Body of pancreas (tissue), 4 donors: ENCODE results near the gene PHTF2.

ENCODE experiments used
- POLR2A ChIP-seq, 3 donors: fragments of 450-650 bp; IDR thresholded peaks; one replicate each; pipeline ENCODE4 v1.6.1; 2016; ENCODE audit warnings: antibody characterized with exemption in 3 of 3, mild to moderate bottlenecking in 2 of 3
- TF ChIP-seq, protein P1 (sequence below), 7 experiments: fragments of 450-650 bp in 4 of 7; fragments of 200-600 bp in 3 of 7; sonication (generic) in 3 of 7; IDR thresholded peaks; one replicate each; pipeline ENCODE4 v1.5.1; 2016 to 2019; ENCODE audit warnings: antibody characterized with exemption in 7 of 7

GRCh38 chr7:77935652-77936348, 137.2 kb downstream of the PHTF2 start:
- no peak for TF ChIP-seq POLR2A (IDR thresholded peaks at IDR 0.05)
- TF ChIP-seq, protein P1, sequence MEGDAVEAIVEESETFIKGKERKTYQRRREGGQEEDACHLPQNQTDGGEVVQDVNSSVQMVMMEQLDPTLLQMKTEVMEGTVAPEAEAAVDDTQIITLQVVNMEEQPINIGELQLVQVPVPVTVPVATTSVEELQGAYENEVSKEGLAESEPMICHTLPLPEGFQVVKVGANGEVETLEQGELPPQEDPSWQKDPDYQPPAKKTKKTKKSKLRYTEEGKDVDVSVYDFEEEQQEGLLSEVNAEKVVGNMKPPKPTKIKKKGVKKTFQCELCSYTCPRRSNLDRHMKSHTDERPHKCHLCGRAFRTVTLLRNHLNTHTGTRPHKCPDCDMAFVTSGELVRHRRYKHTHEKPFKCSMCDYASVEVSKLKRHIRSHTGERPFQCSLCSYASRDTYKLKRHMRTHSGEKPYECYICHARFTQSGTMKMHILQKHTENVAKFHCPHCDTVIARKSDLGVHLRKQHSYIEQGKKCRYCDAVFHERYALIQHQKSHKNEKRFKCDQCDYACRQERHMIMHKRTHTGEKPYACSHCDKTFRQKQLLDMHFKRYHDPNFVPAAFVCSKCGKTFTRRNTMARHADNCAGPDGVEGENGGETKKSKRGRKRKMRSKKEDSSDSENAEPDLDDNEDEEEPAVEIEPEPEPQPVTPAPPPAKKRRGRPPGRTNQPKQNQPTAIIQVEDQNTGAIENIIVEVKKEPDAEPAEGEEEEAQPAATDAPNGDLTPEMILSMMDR (IDR thresholded peaks at IDR 0.05): peak in 4 of 7 experiments; percentile 19 to 34 (median 28)
